Trophoblast cell (in vitro differentiated cells and primary cell): ENCODE data around the gene PASD1.

Experiments used
- DNase-seq, 2 donors: peaks; one replicate each; pipeline ENCODE4 v3.0.0-alpha.2; 2016
- H2AFZ ChIP-seq: 2 replicates; pipeline ENCODE4 v1.6.1; 2013; ENCODE audit warnings: low read length, moderate library complexity, mild to moderate bottlenecking; ENCODE audit not compliant: insufficient read depth, poor library complexity
- H2AK5ac ChIP-seq: 2 replicates; pipeline ENCODE4 v1.6.1; 2013; ENCODE audit warnings: mild to moderate bottlenecking, low read length
- H2BK120ac ChIP-seq: 2 replicates; pipeline ENCODE4 v1.6.1; 2013; ENCODE audit warnings: low read length, mild to moderate bottlenecking, moderate library complexity; ENCODE audit not compliant: insufficient read depth, poor library complexity
- H2BK12ac ChIP-seq: 2 replicates; pipeline ENCODE4 v1.6.1; 2013; ENCODE audit warnings: mild to moderate bottlenecking, low read length, moderate library complexity
- H2BK5ac ChIP-seq: 2 replicates; pipeline ENCODE4 v1.6.1; 2013; ENCODE audit warnings: low read length, low read depth, moderate library complexity, mild to moderate bottlenecking; ENCODE audit not compliant: poor library complexity
- H3K14ac ChIP-seq: 2 replicates; pipeline ENCODE4 v1.6.1; 2013; ENCODE audit warnings: mild to moderate bottlenecking, low read length
- H3K18ac ChIP-seq: 2 replicates; pipeline ENCODE4 v1.6.1; 2013; ENCODE audit warnings: mild to moderate bottlenecking, low read length
- H3K23ac ChIP-seq: 2 replicates; pipeline ENCODE4 v1.6.1; 2013; ENCODE audit warnings: low read length
- H3K27ac ChIP-seq: 2 replicates; pipeline ENCODE4 v1.5.1; 2013; ENCODE audit warnings: low read depth, mild to moderate bottlenecking, inconsistent platforms, low read length, moderate library complexity
- H3K27me3 ChIP-seq: 2 replicates; pipeline ENCODE4 v1.6.1; 2013; ENCODE audit warnings: inconsistent platforms, mild to moderate bottlenecking, low read length, moderate library complexity; ENCODE audit not compliant: insufficient read depth
- H3K36me3 ChIP-seq, 2 experiments: 1 replicate in 1 of 2; 2 replicates in 1 of 2; pipeline ENCODE4 v1.6.1; 2013; ENCODE audit warnings: low read length in 2 of 2, mild to moderate bottlenecking in 2 of 2, moderate library complexity in 1 of 2; ENCODE audit not compliant: insufficient read depth in 2 of 2, control insufficient read depth in 1 of 2
- H3K4ac ChIP-seq: 2 replicates; pipeline ENCODE4 v1.6.1; 2013; ENCODE audit warnings: low read depth, mild to moderate bottlenecking, low read length, moderate library complexity
- H3K4me1 ChIP-seq, 2 experiments: 1 replicate in 1 of 2; 2 replicates in 1 of 2; pipeline ENCODE4 v1.6.1; 2013; ENCODE audit warnings: low read length in 2 of 2, mild to moderate bottlenecking in 2 of 2, moderate library complexity in 1 of 2; ENCODE audit not compliant: insufficient read depth in 2 of 2, control insufficient read depth in 1 of 2
- H3K4me2 ChIP-seq: 2 replicates; pipeline ENCODE4 v1.6.1; 2013; ENCODE audit warnings: inconsistent platforms, mild to moderate bottlenecking, low read length, moderate library complexity
- H3K4me3 ChIP-seq: 2 replicates; pipeline ENCODE4 v1.5.1; 2013; ENCODE audit warnings: mild to moderate bottlenecking, low read depth, low read length, inconsistent platforms
- H3K79me1 ChIP-seq: one replicate; pipeline ENCODE4 v1.6.1; 2013; ENCODE audit warnings: low read length
- H3K79me2 ChIP-seq: 2 replicates; pipeline ENCODE4 v1.6.1; 2013; ENCODE audit warnings: low read length, mild to moderate bottlenecking; ENCODE audit not compliant: control insufficient read depth, insufficient read depth, poor library complexity
- H3K9ac ChIP-seq: 2 replicates; pipeline ENCODE4 v1.6.1; 2013; ENCODE audit warnings: mild to moderate bottlenecking, low read length
- H3K9me3 ChIP-seq: 2 replicates; pipeline ENCODE4 v1.6.1; 2013; ENCODE audit warnings: low read depth, mild to moderate bottlenecking, control low read depth, inconsistent platforms, low read length; ENCODE audit not compliant: insufficient read depth
- H4K12ac ChIP-seq: 2 replicates; pipeline ENCODE4 v1.6.1; 2013; ENCODE audit warnings: low read depth, mild to moderate bottlenecking, low read length, moderate library complexity
- H4K8ac ChIP-seq: 2 replicates; pipeline ENCODE4 v1.6.1; 2013; ENCODE audit warnings: low read depth, mild to moderate bottlenecking, low read length, moderate library complexity
- H4K91ac ChIP-seq: one replicate; pipeline ENCODE4 v1.6.1; 2013; ENCODE audit warnings: low read depth, mild to moderate bottlenecking, low read length, moderate library complexity
- WGBS: extraction: QIAGEN DNeasy Blood & Tissue Kit; methylation state at CpG from one replicate; pipeline ENCODE4 v1.1.7; 2013; ENCODE audit warnings: missing lambda C conversion rate; ENCODE audit not compliant: insufficient read length, insufficient coverage; ENCODE audit errors: extremely low coverage; 5-methylcytosine and 5-hydroxymethylcytosine counted together

PASD1 gene

GRCh38 chrX:151698485-151698884 is 135.0 kb downstream of the PASD1 start:
- Histone ChIP-seq H3K79me1 (no peaks in the 10 kb centered on the region), H3K18ac (no peak overlapping the region), H4K91ac (no peak overlapping the region), H3K4ac (no peak overlapping the region), H3K4me1 (peaks cover 0 to 3% of the 10 kb centered on the region in 2 experiments), H2BK5ac (no peak overlapping the region), H2BK120ac (no peak overlapping the region), H3K14ac (no peak overlapping the region), H4K12ac (no peak overlapping the region), H4K8ac (no peak overlapping the region), H3K4me2 (no peak overlapping the region), H3K27me3 (peaks cover 6% of the 10 kb centered on the region), H3K23ac (no peak overlapping the region), H3K9ac (no peak overlapping the region), H2BK12ac (no peak overlapping the region), H3K9me3 (no peaks in the 10 kb centered on the region), H3K36me3 (no peaks in the 10 kb centered on the region), H2AFZ (no peak overlapping the region), H2AK5ac (no peak overlapping the region), H3K4me3 (no peak overlapping the region), H3K27ac (no peak overlapping the region), H3K79me2 (no peaks in the 10 kb centered on the region)
- WGBS: no CpG with 5 or more reads among the region's 6 CpGs
- DNase-seq: no peak

- no peaks in the 10 kb centered on the region for H3K36me3 ChIP-seq
- H3K4me3 ChIP-seq: no peak overlapping the region
- H3K9ac ChIP-seq: no peak overlapping the region
- H3K23ac ChIP-seq: no peak overlapping the region
- H4K8ac ChIP-seq: no peak overlapping the region
- H4K91ac ChIP-seq: no peak overlapping the region
- H3K18ac ChIP-seq: no peak overlapping the region
- no peak overlapping the region for H2AFZ ChIP-seq
- no CpG with 5 or more reads among the region's 9 CpGs for WGBS
- DNase-seq: no peak
- peaks cover 3% of the 10 kb centered on the region for H3K27me3 ChIP-seq
- no peak overlapping the region for H2AK5ac ChIP-seq
- H2BK120ac ChIP-seq: no peak overlapping the region
- peaks cover 0 to 3% of the 10 kb centered on the region in 2 experiments for H3K4me1 ChIP-seq
- no peaks in the 10 kb centered on the region for H3K9me3 ChIP-seq
- no peak overlapping the region for H3K4ac ChIP-seq
- no peak overlapping the region for H3K4me2 ChIP-seq
- no peak overlapping the region for H2BK5ac ChIP-seq
- no peak overlapping the region for H2BK12ac ChIP-seq
- no peaks in the 10 kb centered on the region for H3K79me1 ChIP-seq
- no peak overlapping the region for H4K12ac ChIP-seq
- H3K27ac ChIP-seq: no peak overlapping the region
- H3K14ac ChIP-seq: no peak overlapping the region
- H3K79me2 ChIP-seq: no peaks in the 10 kb centered on the region
Measured at GRCh38 chrX:151699746-151700145, 136.3 kb downstream of the PASD1 start.

- no peak overlapping the region for H3K27ac ChIP-seq
- WGBS: no CpG with 5 or more reads among the region's 16 CpGs
- H4K91ac ChIP-seq: no peak overlapping the region
- no peak overlapping the region for H4K12ac ChIP-seq
- no peak overlapping the region for H2AK5ac ChIP-seq
- H3K23ac ChIP-seq: no peak overlapping the region
- no peak overlapping the region for H2BK5ac ChIP-seq
- H3K4me2 ChIP-seq: no peak overlapping the region
- H3K4me1 ChIP-seq: no peaks in the 10 kb centered on the region
- no peak overlapping the region for H2BK12ac ChIP-seq
- H2AFZ ChIP-seq: no peak overlapping the region
- DNase-seq: no peak
- no peaks in the 10 kb centered on the region for H3K79me1 ChIP-seq
- no peak overlapping the region for H3K18ac ChIP-seq
- no peak overlapping the region for H3K9ac ChIP-seq
- peaks cover 2% of the 10 kb centered on the region for H3K27me3 ChIP-seq
- no peak overlapping the region for H3K4ac ChIP-seq
- no peak overlapping the region for H3K4me3 ChIP-seq
- H3K79me2 ChIP-seq: no peaks in the 10 kb centered on the region
- H2BK120ac ChIP-seq: no peak overlapping the region
- no peaks in the 10 kb centered on the region for H3K9me3 ChIP-seq
- H3K36me3 ChIP-seq: no peaks in the 10 kb centered on the region
- no peak overlapping the region for H3K14ac ChIP-seq
- H4K8ac ChIP-seq: no peak overlapping the region
Measured at GRCh38 chrX:151700581-151700980, 137.1 kb downstream of the PASD1 start.

GRCh38 chrX:151701071-151701470 is 137.6 kb downstream of the PASD1 start:
- H3K79me1 ChIP-seq: no peaks in the 10 kb centered on the region
- H4K8ac ChIP-seq: no peak overlapping the region
- no peaks in the 10 kb centered on the region for H3K36me3 ChIP-seq
- no peak overlapping the region for H3K23ac ChIP-seq
- no peak overlapping the region for H3K4me2 ChIP-seq
- H3K79me2 ChIP-seq: no peaks in the 10 kb centered on the region
- H3K18ac ChIP-seq: no peak overlapping the region
- H3K27ac ChIP-seq: no peak overlapping the region
- H3K9ac ChIP-seq: no peak overlapping the region
- H3K14ac ChIP-seq: no peak overlapping the region
- no peak overlapping the region for H2BK12ac ChIP-seq
- no peak overlapping the region for H4K91ac ChIP-seq
- no peak overlapping the region for H3K4ac ChIP-seq
- no peak overlapping the region for H2AK5ac ChIP-seq
- no peaks in the 10 kb centered on the region for H3K4me1 ChIP-seq
- no peak overlapping the region for H2BK120ac ChIP-seq
- no peaks in the 10 kb centered on the region for H3K27me3 ChIP-seq
- H2BK5ac ChIP-seq: no peak overlapping the region
- WGBS: no CpG with 5 or more reads among the region's 4 CpGs
- H2AFZ ChIP-seq: no peak overlapping the region
- DNase-seq: no peak
- H3K9me3 ChIP-seq: no peaks in the 10 kb centered on the region
- H3K4me3 ChIP-seq: no peak overlapping the region
- H4K12ac ChIP-seq: no peak overlapping the region
